SK-N-SH treated with all-trans-retinoic acid at 6 μM for 48 hours (cell line): Measurements from ENCODE around the gene NEGR1.

Experiments
- ATAC-seq: fragments of 200-7000 bp; cut with Tn5 transposase; 3 replicates; pipeline ENCODE4 v1.9.1; 2020; ENCODE audit warnings: mild to moderate bottlenecking, moderate library complexity
- CSDC2 ChIP-seq: fragments of 250-450 bp; sonication (Bioruptor Pico); IDR thresholded peaks from 2 replicates; pipeline ENCODE4 v1.5.0; 2020; ENCODE audit warnings: mild to moderate bottlenecking, moderate library complexity
- ESRRG ChIP-seq: fragments of 250-450 bp; sonication (Bioruptor Pico); IDR thresholded peaks from 2 replicates; pipeline ENCODE4 v1.6.1; 2021; ENCODE audit warnings: mild to moderate bottlenecking
- GLIS3 ChIP-seq: fragments of 250-450 bp; sonication (Bioruptor Pico); IDR thresholded peaks from 2 replicates; pipeline ENCODE4 v1.5.0; 2020; ENCODE audit warnings: mild to moderate bottlenecking, moderate library complexity
- ISL1 ChIP-seq: fragments of 250-450 bp; sonication (Bioruptor Pico); IDR thresholded peaks from 2 replicates; pipeline ENCODE4 v2.1.2; 2022; ENCODE audit warnings: mild to moderate bottlenecking, moderate library complexity
- OSR1 ChIP-seq: fragments of 250-450 bp; sonication (Bioruptor Pico); IDR thresholded peaks from 2 replicates; pipeline ENCODE4 v1.8.0; 2022; ENCODE audit warnings: moderate library complexity, mild to moderate bottlenecking, inconsistent platforms
- PATZ1 ChIP-seq: fragments of 250-450 bp; sonication (Bioruptor Pico); IDR thresholded peaks from 2 replicates; pipeline ENCODE4 v1.8.0; 2020; ENCODE audit warnings: mild to moderate bottlenecking, moderate library complexity, borderline replicate concordance
- PPARA ChIP-seq: fragments of 250-450 bp; sonication (Bioruptor Pico); IDR thresholded peaks from 2 replicates; pipeline ENCODE4 v1.5.0; 2020; ENCODE audit warnings: mild to moderate bottlenecking, borderline replicate concordance
- SNAI2 ChIP-seq: fragments of 250-450 bp; sonication (Bioruptor Pico); IDR thresholded peaks from 2 replicates; pipeline ENCODE4 v1.5.0; 2020; ENCODE audit warnings: mild to moderate bottlenecking, moderate library complexity
- TOX ChIP-seq: fragments of 250-450 bp; sonication (Bioruptor Pico); IDR thresholded peaks from 2 replicates; pipeline ENCODE4 v1.8.0; 2021; ENCODE audit warnings: mild to moderate bottlenecking, moderate library complexity, borderline replicate concordance
- TSHZ2 ChIP-seq: fragments of 250-450 bp; sonication (Bioruptor Pico); IDR thresholded peaks from 2 replicates; pipeline ENCODE4 v1.5.0; 2020; ENCODE audit warnings: mild to moderate bottlenecking, moderate library complexity
- ZC3H10 ChIP-seq: fragments of 250-450 bp; sonication (Bioruptor Pico); IDR thresholded peaks from 2 replicates; pipeline ENCODE4 v1.5.1; 2021; ENCODE audit warnings: mild to moderate bottlenecking, moderate library complexity
- ZFP3 ChIP-seq: fragments of 250-450 bp; sonication (Bioruptor Pico); IDR thresholded peaks from 2 replicates; pipeline ENCODE4 v1.5.0; 2020; ENCODE audit warnings: mild to moderate bottlenecking, moderate library complexity
- ZFP30 ChIP-seq: fragments of 450-650 bp; formaldehyde crosslinking; IDR thresholded peaks from 2 replicates; pipeline ENCODE4 v1.5.0; 2022; ENCODE audit warnings: mild to moderate bottlenecking, moderate library complexity
- ZNF565 ChIP-seq: fragments of 450-650 bp; formaldehyde crosslinking; conservative IDR thresholded peaks from 2 replicates; pipeline ENCODE4 v1.5.0; 2020; ENCODE audit warnings: low read depth, mild to moderate bottlenecking, moderate library complexity
- ZNF70 ChIP-seq: fragments of 450-650 bp; formaldehyde crosslinking; IDR thresholded peaks from 2 replicates; pipeline ENCODE4 v1.5.0; 2020; ENCODE audit warnings: mild to moderate bottlenecking, moderate library complexity
- ZNF8 ChIP-seq: fragments of 450-650 bp; formaldehyde crosslinking; IDR thresholded peaks from 2 replicates; pipeline ENCODE4 v1.5.0; 2020; ENCODE audit warnings: mild to moderate bottlenecking, moderate library complexity
- TF ChIP-seq, protein P1 (sequence below): fragments of 250-450 bp; sonication (Bioruptor Pico); IDR thresholded peaks from 2 replicates; pipeline ENCODE4 v1.5.1; 2020; ENCODE audit warnings: low read depth, mild to moderate bottlenecking, moderate library complexity
- TF ChIP-seq, protein P2 (sequence below): fragments of 250-450 bp; sonication (Bioruptor Pico); IDR thresholded peaks from 2 replicates; pipeline ENCODE4 v1.8.0; 2021; ENCODE audit warnings: low read depth, mild to moderate bottlenecking, moderate library complexity, borderline replicate concordance

The NEGR1 gene

GRCh38 chr1:71762514-71763255 lies 519.7 kb downstream of the NEGR1 start:
- ATAC-seq, result no peak

GRCh38 chr1:71755441-71755840 lies 526.9 kb downstream of the NEGR1 start:
- ATAC-seq, result no peak
- TF ChIP-seq ZFP3 (CRISPR knock-in tag), result no peak
- TF ChIP-seq PATZ1 (CRISPR knock-in tag), result no peak
- TF ChIP-seq GLIS3 (CRISPR knock-in tag), result no peak
- TF ChIP-seq, protein P1, sequence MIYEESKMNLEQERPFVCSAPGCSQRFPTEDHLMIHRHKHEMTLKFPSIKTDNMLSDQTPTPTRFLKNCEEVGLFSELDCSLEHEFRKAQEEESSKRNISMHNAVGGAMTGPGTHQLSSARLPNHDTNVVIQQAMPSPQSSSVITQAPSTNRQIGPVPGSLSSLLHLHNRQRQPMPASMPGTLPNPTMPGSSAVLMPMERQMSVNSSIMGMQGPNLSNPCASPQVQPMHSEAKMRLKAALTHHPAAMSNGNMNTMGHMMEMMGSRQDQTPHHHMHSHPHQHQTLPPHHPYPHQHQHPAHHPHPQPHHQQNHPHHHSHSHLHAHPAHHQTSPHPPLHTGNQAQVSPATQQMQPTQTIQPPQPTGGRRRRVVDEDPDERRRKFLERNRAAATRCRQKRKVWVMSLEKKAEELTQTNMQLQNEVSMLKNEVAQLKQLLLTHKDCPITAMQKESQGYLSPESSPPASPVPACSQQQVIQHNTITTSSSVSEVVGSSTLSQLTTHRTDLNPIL (CRISPR knock-in tag), result no peak
- no peak for TF ChIP-seq CSDC2 (CRISPR knock-in tag)
- no peak for TF ChIP-seq TSHZ2 (CRISPR knock-in tag)
- TF ChIP-seq SNAI2 (CRISPR knock-in tag), result no peak
- no peak for TF ChIP-seq ISL1 (CRISPR knock-in tag)
- TF ChIP-seq, protein P2, sequence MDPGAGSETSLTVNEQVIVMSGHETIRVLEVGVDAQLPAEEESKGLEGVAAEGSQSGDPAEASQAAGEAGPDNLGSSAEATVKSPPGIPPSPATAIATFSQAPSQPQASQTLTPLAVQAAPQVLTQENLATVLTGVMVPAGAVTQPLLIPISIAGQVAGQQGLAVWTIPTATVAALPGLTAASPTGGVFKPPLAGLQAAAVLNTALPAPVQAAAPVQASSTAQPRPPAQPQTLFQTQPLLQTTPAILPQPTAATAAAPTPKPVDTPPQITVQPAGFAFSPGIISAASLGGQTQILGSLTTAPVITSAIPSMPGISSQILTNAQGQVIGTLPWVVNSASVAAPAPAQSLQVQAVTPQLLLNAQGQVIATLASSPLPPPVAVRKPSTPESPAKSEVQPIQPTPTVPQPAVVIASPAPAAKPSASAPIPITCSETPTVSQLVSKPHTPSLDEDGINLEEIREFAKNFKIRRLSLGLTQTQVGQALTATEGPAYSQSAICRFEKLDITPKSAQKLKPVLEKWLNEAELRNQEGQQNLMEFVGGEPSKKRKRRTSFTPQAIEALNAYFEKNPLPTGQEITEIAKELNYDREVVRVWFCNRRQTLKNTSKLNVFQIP (CRISPR knock-in tag), result no peak
- TF ChIP-seq ZC3H10, result no peak
- TF ChIP-seq ESRRG, result no peak
- no peak for TF ChIP-seq ZNF565 (CRISPR knock-in tag)
- TF ChIP-seq ZFP30 (CRISPR knock-in tag), result no peak

More at GRCh38 chr1:71762514-71763255, 519.7 kb downstream of the NEGR1 start:
- TF ChIP-seq PPARA (CRISPR knock-in tag) (no peak), TSHZ2 (CRISPR knock-in tag) (no peak), OSR1 (CRISPR knock-in tag) (no peak), GLIS3 (CRISPR knock-in tag) (no peak), PATZ1 (CRISPR knock-in tag) (no peak), ZNF70 (no peak), SNAI2 (CRISPR knock-in tag) (no peak), ISL1 (CRISPR knock-in tag) (no peak), ZFP30 (CRISPR knock-in tag) (no peak), ZC3H10 (no peak), ZNF8 (CRISPR knock-in tag) (no peak), TOX (CRISPR knock-in tag) (no peak), ZNF565 (CRISPR knock-in tag) (no peak), ESRRG (no peak), CSDC2 (CRISPR knock-in tag) (no peak)
- TF ChIP-seq, protein P2 (CRISPR knock-in tag), result no peak
